ENCODE measurements around the gene CPN1. TPM values are rescaled to one million over a fixed set of nuclear protein-coding genes. Genes with fewer than 3 reads are reported as not detected.

CPN1 gene
- total RNA-seq, 1 experiment from 2014 or later = not detected

DNA sequence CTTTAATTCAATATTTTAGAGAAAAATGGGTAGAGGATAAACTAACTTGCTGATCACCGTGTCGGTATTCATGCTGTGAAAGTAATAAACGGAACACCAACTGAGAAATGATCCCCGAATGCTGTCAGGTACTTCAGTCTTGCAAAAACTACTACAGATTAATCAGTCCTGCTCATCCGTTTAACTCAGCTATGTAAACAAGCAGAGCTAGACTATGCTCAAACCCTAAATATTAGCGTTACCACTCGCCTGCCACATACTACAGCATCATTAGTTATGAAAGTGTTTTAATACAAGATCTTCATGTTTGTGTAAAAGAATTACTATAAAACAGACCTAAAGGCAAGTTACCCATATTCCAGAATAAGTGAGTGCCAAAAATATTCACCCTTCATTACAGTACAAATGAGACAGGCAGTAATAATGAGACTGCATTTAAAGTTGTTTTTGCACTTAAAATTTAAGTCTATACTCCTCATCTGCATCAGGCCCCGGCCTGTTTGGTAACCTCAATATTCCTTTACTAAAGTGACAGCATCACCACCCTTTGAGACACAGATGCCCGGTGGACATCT is 72.9 kb downstream of the CPN1 start:
- in situ Hi-C loops (cut with HindIII; ENCODE audit: low pct_unique_long_range_greater_than_20kb, low sequenced_read_pairs) = no loop called here
- no peak for DNase-seq (ENCODE audit: low read depth)

DNA sequence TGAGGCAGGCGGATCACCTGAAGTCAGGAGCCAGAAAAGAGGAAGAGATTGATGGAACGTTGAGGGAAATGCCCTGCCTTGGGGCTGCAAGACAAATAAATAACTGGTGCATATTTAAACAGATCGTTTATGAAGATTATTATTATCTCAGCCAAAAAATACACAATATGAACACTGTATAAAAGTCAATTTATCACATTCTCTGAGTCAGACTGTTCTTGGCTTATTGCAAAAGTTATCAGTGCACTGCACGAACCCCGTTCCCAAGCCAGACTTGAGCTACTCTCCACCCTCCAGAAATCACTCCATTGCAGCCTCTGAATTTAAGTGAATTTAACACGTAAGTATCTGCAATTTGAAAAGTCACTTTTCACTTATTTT is 73.5 kb downstream of the CPN1 start:
- DNase-seq (ENCODE audit: low read depth) = no peak
- in situ Hi-C loops (cut with HindIII; ENCODE audit: low pct_unique_long_range_greater_than_20kb, low sequenced_read_pairs) = no loop called here

GRCh38 chr10:100007231-100008141 is 74.2 kb downstream of the CPN1 start:
- no peak for DNase-seq (ENCODE audit: low read depth)
- in situ Hi-C loops (cut with HindIII; ENCODE audit: low pct_unique_long_range_greater_than_20kb, low sequenced_read_pairs) = no loop called here

DNA sequence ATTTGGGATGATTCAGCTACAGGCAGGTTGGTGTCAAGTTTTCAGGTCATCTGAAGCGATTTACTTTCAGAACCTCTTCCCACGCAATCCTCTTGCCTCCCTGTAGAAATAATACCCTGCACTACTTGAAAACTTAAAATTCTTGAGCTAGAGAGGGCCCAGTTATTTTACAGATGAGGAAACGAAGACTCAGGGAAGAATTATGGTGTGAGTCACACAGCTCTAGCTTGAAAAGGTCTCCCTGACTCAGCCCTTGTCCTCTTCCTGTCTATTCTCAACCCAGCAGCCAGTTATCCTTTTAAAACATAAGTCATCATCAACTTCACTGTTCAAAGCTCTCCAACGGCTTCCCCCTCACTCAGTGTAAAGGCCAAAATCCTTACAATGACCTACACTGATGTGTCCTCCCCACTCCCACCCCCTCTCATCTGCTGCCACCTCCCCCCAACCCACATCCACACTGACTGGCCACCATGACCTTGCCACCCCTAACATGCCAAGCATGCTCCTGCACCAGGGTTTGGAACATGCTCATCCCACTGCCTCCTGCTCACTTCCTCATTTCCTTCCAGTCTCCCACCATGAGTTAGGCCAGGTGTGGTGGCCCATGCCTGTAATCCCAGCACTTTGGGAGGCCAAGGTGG is 75.3 kb downstream of the CPN1 start:
- DNase-seq (ENCODE audit: low read depth) = peak; percentile 81
- in situ Hi-C loops (cut with HindIII; ENCODE audit: low pct_unique_long_range_greater_than_20kb, low sequenced_read_pairs) = no loop called here

DNA sequence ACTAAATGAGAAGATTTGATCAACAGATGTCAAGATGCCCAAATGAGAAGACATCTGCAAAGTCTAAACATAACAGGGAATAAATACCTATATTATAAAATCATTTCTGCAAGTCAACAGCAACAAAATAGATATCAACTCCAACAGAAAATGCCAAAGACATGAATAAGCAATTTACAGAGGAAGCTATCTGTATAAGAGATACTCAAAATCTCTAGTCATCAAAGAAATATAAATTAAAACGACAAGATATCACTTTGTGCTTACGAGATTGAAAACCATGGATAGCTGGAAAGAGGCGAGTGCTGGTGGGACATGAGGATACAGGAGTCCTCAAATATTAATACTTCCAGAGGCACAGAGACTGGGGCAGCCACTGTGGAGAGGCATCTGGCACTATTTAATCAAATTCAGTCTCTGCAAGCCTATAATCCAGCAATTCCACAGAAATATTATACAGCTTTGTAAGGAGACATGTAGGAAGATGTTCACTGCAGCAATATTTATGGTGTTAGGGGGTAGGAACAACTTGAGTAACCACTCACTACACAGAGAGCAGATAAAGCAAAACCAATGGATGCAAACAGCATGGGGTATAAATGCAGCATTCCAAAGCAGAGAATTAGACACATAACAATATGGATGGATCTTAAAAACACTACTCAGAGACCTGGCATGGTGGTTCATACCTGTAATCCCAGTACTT is 76.7 kb downstream of the CPN1 start:
- in situ Hi-C loops (cut with HindIII; ENCODE audit: low pct_unique_long_range_greater_than_20kb, low sequenced_read_pairs) = no loop called here
- DNase-seq (ENCODE audit: low read depth) = no peak

- in situ Hi-C loops (cut with HindIII; ENCODE audit: low pct_unique_long_range_greater_than_20kb, low sequenced_read_pairs) = no loop called here
Measured at GRCh38 chr10:100000109-100000644, 81.5 kb downstream of the CPN1 start.

GRCh38 chr10:99999319-100000108 is 82.2 kb downstream of the CPN1 start:
- no peak for DNase-seq (ENCODE audit: low read depth)
- in situ Hi-C loops (cut with HindIII; ENCODE audit: low pct_unique_long_range_greater_than_20kb, low sequenced_read_pairs) = no loop called here

More at GRCh38 chr10:100000109-100000644, 81.5 kb downstream of the CPN1 start:
- DNase-seq (ENCODE audit: low read depth) = no peak

DNA sequence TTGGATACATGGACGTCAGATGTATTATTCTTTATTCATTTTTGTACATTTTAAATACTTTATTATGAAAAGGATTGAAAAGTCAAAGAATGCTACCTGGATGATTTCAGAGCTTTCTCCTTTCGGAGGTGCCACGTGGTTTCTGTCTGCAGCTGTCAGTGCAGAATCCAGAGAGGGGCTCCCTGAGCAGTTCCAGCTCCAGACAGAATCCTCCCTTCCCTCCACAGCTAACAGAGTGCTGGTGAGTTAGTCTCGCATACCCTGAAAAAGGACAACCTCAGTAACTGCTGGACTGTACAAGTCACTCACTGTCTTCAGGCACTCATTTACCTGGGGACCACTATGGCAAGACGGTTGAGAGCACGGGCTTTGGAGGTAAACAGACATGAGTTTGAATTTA is 82.8 kb downstream of the CPN1 start:
- in situ Hi-C loops (cut with HindIII; ENCODE audit: low pct_unique_long_range_greater_than_20kb, low sequenced_read_pairs) = no loop called here
- DNase-seq (ENCODE audit: low read depth) = no peak

DNA sequence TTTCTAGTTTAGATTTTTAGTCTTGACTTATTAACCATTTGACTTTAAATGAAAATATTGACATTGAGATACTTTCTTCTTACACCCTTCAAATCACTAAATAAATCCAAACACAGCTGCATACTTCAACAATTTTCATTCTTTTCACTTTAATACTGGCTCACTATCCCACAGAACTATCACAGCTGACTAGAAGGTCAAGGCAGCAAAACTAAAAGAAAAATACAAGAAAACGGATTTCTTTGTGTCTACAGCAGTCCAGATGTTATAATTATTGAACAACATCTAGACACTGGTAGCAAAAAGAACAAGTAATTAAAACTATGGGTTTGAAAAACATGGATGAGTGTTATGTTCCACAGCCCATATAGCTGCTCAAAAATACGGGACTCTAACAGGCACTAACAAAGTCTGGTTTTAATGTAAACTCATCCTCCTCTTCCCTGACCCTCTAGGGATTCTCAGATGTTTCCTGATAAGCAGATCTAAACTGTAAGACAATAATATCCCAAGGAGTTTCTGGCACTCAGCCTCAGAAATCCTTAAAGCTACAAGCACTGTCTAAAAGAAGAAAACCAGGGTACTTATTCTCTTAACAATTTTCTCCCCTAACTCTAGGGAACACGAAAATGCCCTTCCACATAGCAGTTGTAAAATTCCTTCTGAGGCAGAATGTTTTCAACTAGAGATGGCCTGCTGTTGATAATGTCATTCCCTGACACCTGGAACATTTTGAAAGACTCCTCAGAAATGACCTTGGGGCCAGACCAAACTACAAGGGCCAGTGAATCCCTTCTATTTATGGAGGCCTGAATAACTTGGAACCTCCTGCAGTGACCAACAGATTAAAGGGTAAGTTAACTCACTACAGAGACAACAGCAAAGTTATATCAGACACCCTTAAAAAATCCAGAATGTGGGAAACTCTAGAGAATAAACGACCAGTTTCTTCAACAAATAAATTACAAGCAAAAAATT is 84.7 kb downstream of the CPN1 start:
- DNase-seq (ENCODE audit: low read depth) = no peak
- in situ Hi-C loops (cut with HindIII; ENCODE audit: low pct_unique_long_range_greater_than_20kb, low sequenced_read_pairs) = no loop called here

DNA sequence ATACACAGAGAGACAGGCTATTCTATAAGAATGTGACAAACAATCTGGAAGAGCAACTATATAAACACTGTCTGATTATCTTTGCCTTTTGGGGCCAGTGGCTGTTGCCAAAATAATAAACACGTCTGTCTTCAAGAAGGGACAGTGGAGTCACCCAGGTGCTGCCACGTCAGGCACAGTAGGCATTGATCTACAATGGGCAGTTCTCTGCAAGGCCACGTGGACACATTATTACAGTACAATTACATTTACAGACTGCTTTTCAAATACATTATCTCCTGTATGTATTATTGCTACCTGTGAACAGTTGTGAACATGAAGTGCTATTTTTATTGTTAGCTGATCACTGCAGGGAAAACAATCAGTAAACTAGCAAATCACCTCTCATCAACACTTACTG is 86.0 kb downstream of the CPN1 start:
- DNase-seq (ENCODE audit: low read depth) = no peak
- in situ Hi-C loops (cut with HindIII; ENCODE audit: low pct_unique_long_range_greater_than_20kb, low sequenced_read_pairs) = no loop called here

DNA sequence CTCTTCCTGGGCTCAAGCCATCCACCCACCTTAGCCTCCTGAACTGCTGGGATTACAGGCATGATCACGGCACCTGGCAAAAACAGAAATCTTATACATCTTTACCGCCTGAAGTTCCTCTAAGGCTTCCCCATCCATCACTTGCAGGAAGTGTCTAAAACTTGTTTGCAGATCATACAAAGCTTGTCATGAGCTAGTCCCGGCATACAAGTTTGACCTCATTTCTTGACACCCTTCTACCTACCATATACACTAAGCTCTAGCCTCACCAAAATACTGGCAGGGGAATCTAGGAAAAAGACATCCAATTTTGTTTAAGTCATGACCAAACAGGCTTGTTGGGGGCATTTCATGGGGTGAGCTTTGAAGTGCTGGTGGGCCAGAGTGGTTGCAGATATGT is 86.4 kb downstream of the CPN1 start:
- in situ Hi-C loops (cut with HindIII; ENCODE audit: low pct_unique_long_range_greater_than_20kb, low sequenced_read_pairs) = no loop called here
- DNase-seq (ENCODE audit: low read depth) = no peak

DNA sequence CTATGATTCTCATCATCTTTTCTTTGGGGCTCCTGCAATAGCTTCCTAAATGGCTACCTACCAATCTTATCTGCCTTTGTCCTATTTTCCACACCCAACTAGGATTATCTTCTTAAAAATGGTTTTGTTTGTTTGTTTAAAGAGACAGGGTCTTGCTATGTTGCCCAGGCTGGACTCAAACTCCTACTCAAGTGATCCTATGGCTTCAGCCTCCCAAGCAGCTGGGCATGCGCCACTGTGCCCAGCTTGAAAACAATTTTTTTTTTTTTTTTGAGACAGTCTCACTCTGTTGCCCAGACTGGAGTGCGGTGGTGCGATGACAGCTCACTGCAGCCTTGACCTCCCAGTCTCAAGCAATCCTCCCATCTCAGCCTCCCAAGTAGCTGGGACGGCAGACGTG is 86.9 kb downstream of the CPN1 start:
- in situ Hi-C loops (cut with HindIII; ENCODE audit: low pct_unique_long_range_greater_than_20kb, low sequenced_read_pairs) = no loop called here
- DNase-seq (ENCODE audit: low read depth) = no peak

- DNase-seq (ENCODE audit: low read depth) = no peak
Measured at GRCh38 chr10:99993701-99994689, 87.7 kb downstream of the CPN1 start.

More at GRCh38 chr10:99993701-99994689, 87.7 kb downstream of the CPN1 start:
- in situ Hi-C loops (cut with HindIII; ENCODE audit: low pct_unique_long_range_greater_than_20kb, low sequenced_read_pairs) = no loop called here
